ENCODE results near the gene BAX. TPM values are rescaled to one million over a fixed set of nuclear protein-coding genes. Genes with fewer than 3 reads are reported as not detected.

BAX gene
- polyA plus RNA-seq, 2 of the 4 experiments (the other 2 are of a cell fraction): 134 to 299 TPM

DNA sequence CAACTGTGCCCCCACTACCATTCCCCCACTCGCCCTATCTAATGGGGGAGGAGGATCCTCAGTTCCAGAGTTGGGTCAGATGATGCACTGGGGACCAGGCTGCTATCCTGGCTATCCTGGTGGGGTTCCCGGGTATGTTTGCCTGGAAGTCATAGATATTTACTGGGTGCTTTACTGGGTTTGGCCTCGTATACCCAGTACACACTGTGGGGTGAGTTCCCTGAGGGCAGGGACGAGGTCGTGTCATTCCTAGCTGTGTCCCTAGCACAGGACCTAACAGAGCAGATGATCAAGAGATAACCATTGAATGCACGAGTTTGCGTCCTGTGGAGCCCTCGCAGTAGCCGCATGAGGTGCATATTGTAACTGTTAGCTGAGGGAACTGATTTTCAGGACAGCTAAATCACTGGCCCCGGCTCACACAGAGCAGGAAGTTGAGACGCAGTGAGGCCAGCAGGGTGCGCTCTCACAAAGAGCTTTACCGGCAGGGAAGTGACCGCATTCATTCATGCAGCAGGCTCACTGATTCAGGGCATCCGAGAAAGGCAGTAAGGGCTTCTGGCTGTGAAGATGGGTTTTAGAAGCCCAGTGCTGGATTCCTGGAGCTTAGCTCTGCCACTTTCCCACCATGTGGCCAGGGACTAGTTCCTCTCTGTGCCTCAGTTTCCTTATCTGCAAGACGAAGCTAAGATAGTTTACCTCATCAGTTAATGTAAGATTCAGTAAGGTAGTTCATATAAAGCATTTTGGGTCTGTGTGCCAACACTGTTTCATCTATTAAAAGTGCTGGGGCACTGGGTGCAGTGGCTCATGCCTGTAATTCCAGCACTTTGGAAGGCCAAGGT, 45.0 kb downstream of the BAX start:
- DNase-seq (ENCODE audit: low read depth in 1 of 2, low spot score in 1 of 2) (peak; percentile 81 to 85), ATAC-seq (peak; percentile 84 to 89), FAIRE-seq (no peak)
- peak; percentile 67 for TF ChIP-seq SMC3 (IDR thresholded peaks at IDR 0.05)
- TF ChIP-seq ZC3H11A (IDR thresholded peaks at IDR 0.05): no peak
- no peak for TF ChIP-seq ZSCAN20 (CRISPR knock-in tag; IDR thresholded peaks at IDR 0.05)
- no peak for TF ChIP-seq HDAC2 (IDR thresholded peaks at IDR 0.05)
- no peak for TF ChIP-seq CEBPB (IDR thresholded peaks at IDR 0.05)
- TF ChIP-seq, protein P1, sequence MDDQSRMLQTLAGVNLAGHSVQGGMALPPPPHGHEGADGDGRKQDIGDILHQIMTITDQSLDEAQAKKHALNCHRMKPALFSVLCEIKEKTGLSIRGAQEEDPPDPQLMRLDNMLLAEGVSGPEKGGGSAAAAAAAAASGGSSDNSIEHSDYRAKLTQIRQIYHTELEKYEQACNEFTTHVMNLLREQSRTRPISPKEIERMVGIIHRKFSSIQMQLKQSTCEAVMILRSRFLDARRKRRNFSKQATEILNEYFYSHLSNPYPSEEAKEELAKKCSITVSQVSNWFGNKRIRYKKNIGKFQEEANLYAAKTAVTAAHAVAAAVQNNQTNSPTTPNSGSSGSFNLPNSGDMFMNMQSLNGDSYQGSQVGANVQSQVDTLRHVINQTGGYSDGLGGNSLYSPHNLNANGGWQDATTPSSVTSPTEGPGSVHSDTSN (IDR thresholded peaks at IDR 0.05): no peak
- TF ChIP-seq POLR2AphosphoS2 (conservative IDR thresholded peaks at IDR 0.05; ENCODE audit: low read length): no peak; the same call in 1 of the 2 replicates
- no peak for TF ChIP-seq JUNB (IDR thresholded peaks at IDR 0.05)
- TF ChIP-seq RNF2 (IDR thresholded peaks at IDR 0.05; ENCODE audit: borderline replicate concordance, low read depth): no peak
- TF ChIP-seq CHD4 (IDR thresholded peaks at IDR 0.05; ENCODE audit: borderline replicate concordance): no peak
- TF ChIP-seq RAD21 (conservative IDR thresholded peaks at IDR 0.05 in 1 of 2, IDR thresholded peaks at IDR 0.05 in 1 of 2): peak; percentile 69
- TF ChIP-seq, protein P2, sequence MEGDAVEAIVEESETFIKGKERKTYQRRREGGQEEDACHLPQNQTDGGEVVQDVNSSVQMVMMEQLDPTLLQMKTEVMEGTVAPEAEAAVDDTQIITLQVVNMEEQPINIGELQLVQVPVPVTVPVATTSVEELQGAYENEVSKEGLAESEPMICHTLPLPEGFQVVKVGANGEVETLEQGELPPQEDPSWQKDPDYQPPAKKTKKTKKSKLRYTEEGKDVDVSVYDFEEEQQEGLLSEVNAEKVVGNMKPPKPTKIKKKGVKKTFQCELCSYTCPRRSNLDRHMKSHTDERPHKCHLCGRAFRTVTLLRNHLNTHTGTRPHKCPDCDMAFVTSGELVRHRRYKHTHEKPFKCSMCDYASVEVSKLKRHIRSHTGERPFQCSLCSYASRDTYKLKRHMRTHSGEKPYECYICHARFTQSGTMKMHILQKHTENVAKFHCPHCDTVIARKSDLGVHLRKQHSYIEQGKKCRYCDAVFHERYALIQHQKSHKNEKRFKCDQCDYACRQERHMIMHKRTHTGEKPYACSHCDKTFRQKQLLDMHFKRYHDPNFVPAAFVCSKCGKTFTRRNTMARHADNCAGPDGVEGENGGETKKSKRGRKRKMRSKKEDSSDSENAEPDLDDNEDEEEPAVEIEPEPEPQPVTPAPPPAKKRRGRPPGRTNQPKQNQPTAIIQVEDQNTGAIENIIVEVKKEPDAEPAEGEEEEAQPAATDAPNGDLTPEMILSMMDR (IDR thresholded peaks at IDR 0.05): peak; percentile 82
- TF ChIP-seq HOXA7 (CRISPR knock-in tag; IDR thresholded peaks at IDR 0.05): no peak
- TF ChIP-seq RARB (CRISPR knock-in tag; IDR thresholded peaks at IDR 0.05): no peak
- TF ChIP-seq, protein P3, sequence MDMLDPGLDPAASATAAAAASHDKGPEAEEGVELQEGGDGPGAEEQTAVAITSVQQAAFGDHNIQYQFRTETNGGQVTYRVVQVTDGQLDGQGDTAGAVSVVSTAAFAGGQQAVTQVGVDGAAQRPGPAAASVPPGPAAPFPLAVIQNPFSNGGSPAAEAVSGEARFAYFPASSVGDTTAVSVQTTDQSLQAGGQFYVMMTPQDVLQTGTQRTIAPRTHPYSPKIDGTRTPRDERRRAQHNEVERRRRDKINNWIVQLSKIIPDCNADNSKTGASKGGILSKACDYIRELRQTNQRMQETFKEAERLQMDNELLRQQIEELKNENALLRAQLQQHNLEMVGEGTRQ (IDR thresholded peaks at IDR 0.05): no peak
- ChIA-PET POLR2A (interaction anchor here (0.6 to 1.4 kb wide), 4 partner anchors 20 to 212 kb away, joined by 3 to 4 read pairs (median 4); partner anchors contain the start of gene PPP1R15A), CTCF (interaction anchor here (0.6 to 21.8 kb wide), 50 partner anchors 4 to 394 kb away, joined by 3 to 408 read pairs (median 4); partner anchors contain the start of genes CGB2, CGB7, GYS1 and KCNA7)
- Histone ChIP-seq H3K27ac (no peak overlapping the region), H3K9me3 (no peaks in the 10 kb centered on the region), H3K4me3 (no peak overlapping the region), H3K4me2 (no peak overlapping the region), H3K4me1 (peaks cover 9% of the 10 kb centered on the region; the same call in 2 of the 3 replicates)
- WGBS (ENCODE audit: missing lambda C conversion rate): 54% methylated on average over 16 of the region's 16 CpGs

DNA sequence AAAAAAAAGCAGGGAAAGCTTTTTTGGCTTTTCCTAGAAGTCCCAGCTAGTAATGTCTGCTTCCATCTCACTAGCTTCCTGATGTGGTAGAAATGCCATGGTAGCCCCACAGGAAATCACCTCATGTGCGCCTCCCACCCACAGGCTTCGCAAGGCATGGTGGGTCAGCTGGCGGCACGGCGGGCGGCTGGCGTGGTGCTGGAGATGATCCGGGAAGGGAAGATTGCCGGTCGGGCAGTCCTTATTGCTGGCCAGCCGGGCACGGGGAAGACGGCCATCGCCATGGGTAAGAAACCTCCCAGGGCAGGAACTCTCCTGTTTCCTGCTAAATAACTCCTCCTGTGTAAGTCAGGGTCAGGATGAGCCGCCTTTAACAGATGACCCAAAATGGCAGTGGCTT, 49.5 kb downstream of the BAX start:
- ATAC-seq: no peak
- H3K4me3 ChIP-seq: no peak overlapping the region
- no peak for TF ChIP-seq CHD4 (IDR thresholded peaks at IDR 0.05; ENCODE audit: borderline replicate concordance)
- no peak for TF ChIP-seq GATA3 (IDR thresholded peaks at IDR 0.05; ENCODE audit: borderline replicate concordance)
- TF ChIP-seq ZFP36 (IDR thresholded peaks at IDR 0.05; ENCODE audit: borderline replicate concordance, partially characterized antibody): no peak
- TF ChIP-seq NFE2L2 (conservative IDR thresholded peaks at IDR 0.05; ENCODE audit: low read length): no peak
- TF ChIP-seq CBX2 (IDR thresholded peaks at IDR 0.05; ENCODE audit: borderline replicate concordance, low read depth): no peak
- no peak for TF ChIP-seq FOSB (CRISPR knock-in tag; IDR thresholded peaks at IDR 0.05)
- no peak for TF ChIP-seq HDAC2 (IDR thresholded peaks at IDR 0.05)
- no peak overlapping the region for H3K27ac ChIP-seq
- CTCF ChIA-PET: interaction anchor here (0.6 to 21.8 kb wide), 6 partner anchors 8 to 204 kb away, joined by 3 to 408 read pairs (median 5); partner anchors contain the start of genes GYS1 and RUVBL2
- H3K4me2 ChIP-seq: no peak overlapping the region
- no peak for DNase-seq (ENCODE audit: low read depth in 1 of 2, low spot score in 1 of 2)
- FAIRE-seq: no peak
- no peaks in the 10 kb centered on the region for H3K9me3 ChIP-seq
- POLR2A ChIA-PET: interaction anchor here (0.6 kb wide), 3 partner anchors 10 to 1747 kb away, joined by 4 to 5 read pairs (median 4); partner anchors contain the start of genes LIN7B and RUVBL2
- WGBS (ENCODE audit: missing lambda C conversion rate): 97% methylated on average over 15 of the region's 15 CpGs
- H3K4me1 ChIP-seq: no peaks in the 10 kb centered on the region
